HCT116 (cell line): ENCODE data around the gene IGFLR1. TPM values are rescaled to one million over a fixed set of nuclear protein-coding genes. Genes with fewer than 3 reads are reported as not detected.
"Not testable (repeated sequence)": the region's sequence is repeated elsewhere in the genome, so short reads cannot be mapped to it uniquely, and the experiment has no call there.

Source experiments
- ATAC-seq: fragments of 200-7000 bp; cut with Tn5 transposase; 2 replicates; pipeline ENCODE4 v1.9.1; 2020; ENCODE audit warnings: mild to moderate bottlenecking, moderate library complexity
- BruUV-seq: library from RNA; stranded (reverse); fragments of 400-500 nt; replicated peaks from 2 replicates; lab custom pipeline; 2021; lab: Mats Ljungman, UMichigan
- CTCF ChIA-PET: fragments of 300-600 bp; sonication (Branson Sonifier 250); formaldehyde crosslinking; loops from one replicate; lab custom pipeline; 2021; ENCODE audit warnings: antibody characterized with exemption; lab: Charles Lee
- POLR2A ChIA-PET: fragments of 300-600, 350-600 bp; sonication (Branson Sonifier 250); formaldehyde crosslinking; loops from one replicate; lab custom pipeline; 2021; ENCODE audit warnings: antibody characterized with exemption; lab: Charles Lee
- RAD21 ChIA-PET, 2 experiments: fragments of 300-600 bp; sonication (Branson Sonifier 250); formaldehyde crosslinking; loops; one replicate each; lab custom pipeline; 2023; ENCODE audit warnings: low total read pairs in 2 of 2; ENCODE audit not compliant: uncharacterized antibody in 2 of 2, unreplicated experiment in 2 of 2, low non-redundant PET in 1 of 2; lab: Charles Lee
- DNase-seq: peaks from one replicate; pipeline ENCODE4 v3.0.0-alpha.2; 2010; ENCODE audit warnings: low read depth, low spot score
- H2AFZ ChIP-seq: fragments of 200-600 bp; shearing (Covaris generic), sonication (generic); 2 replicates; pipeline ENCODE4 v1.6.1; 2017; ENCODE audit warnings: low read depth, mixed run types, mixed read lengths, antibody characterized with exemption, low read length; ENCODE audit not compliant: poor library complexity, severe bottlenecking
- H3K27ac ChIP-seq: 2 replicates; pipeline ENCODE4 v1.5.1; 2012; ENCODE audit warnings: low read depth, low read length
- H3K27me3 ChIP-seq: fragments of 200-600 bp; sonication (generic); 2 replicates; pipeline ENCODE4 v1.6.1; 2016; ENCODE audit warnings: mixed run types, low read length, mixed read lengths; ENCODE audit not compliant: insufficient read depth
- H3K36me3 ChIP-seq, 2 experiments: fragments of 200-500 bp in 1 of 2; fragments of 200-600 bp in 1 of 2; sonication (Bioruptor generic) in 1 of 2; sonication (generic) in 1 of 2; 2 replicates each; pipeline versions ENCODE4 v1.5.1 to v1.6.1; 2014 to 2016; ENCODE audit warnings: low read length in 2 of 2, inconsistent platforms in 1 of 2, mixed read lengths in 1 of 2, mixed run types in 1 of 2; ENCODE audit not compliant: insufficient read depth in 2 of 2, control insufficient read depth in 1 of 2
- H3K4me1 ChIP-seq, 2 experiments: fragments of 200-600 bp in 1 of 2; sonication (generic) in 1 of 2; 2 replicates each; pipeline versions ENCODE4 v1.5.1 to v1.6.1; 2012 to 2017; ENCODE audit warnings: low read length in 2 of 2, inconsistent platforms in 1 of 2, mild to moderate bottlenecking in 1 of 2, mixed read lengths in 1 of 2, mixed run types in 1 of 2, moderate library complexity in 1 of 2; ENCODE audit not compliant: insufficient read depth in 2 of 2, control insufficient read depth in 1 of 2
- H3K4me2 ChIP-seq: fragments of 200-600 bp; sonication (generic); 2 replicates; pipeline ENCODE4 v1.6.1; 2017; ENCODE audit warnings: mixed run types, low read length, mixed read lengths
- H3K4me3 ChIP-seq, 2 experiments: fragments of 200-600 bp in 1 of 2; sonication (generic) in 1 of 2; replicated peaks in 1 of 2; 2 replicates each; pipeline ENCODE4 v1.5.1; 2011 to 2016; ENCODE audit warnings: low read length in 2 of 2, control low read depth in 1 of 2, low read depth in 1 of 2, mild to moderate bottlenecking in 1 of 2, mixed read lengths in 1 of 2, mixed run types in 1 of 2
- H3K79me2 ChIP-seq: fragments of 200-600 bp; sonication (generic); 2 replicates; pipeline ENCODE4 v1.6.1; 2017; ENCODE audit warnings: mild to moderate bottlenecking, mixed run types, low read length, moderate library complexity, mixed read lengths; ENCODE audit not compliant: insufficient read depth
- H3K9ac ChIP-seq: fragments of 200-600 bp; sonication (generic); 2 replicates; pipeline ENCODE4 v1.6.1; 2016; ENCODE audit warnings: low read length, mixed read lengths
- H3K9me2 ChIP-seq: fragments of 200-600 bp; sonication (generic), shearing (Covaris generic); 2 replicates; pipeline ENCODE4 v1.6.1; 2017; ENCODE audit warnings: mixed run types, mild to moderate bottlenecking, moderate library complexity; ENCODE audit not compliant: insufficient read depth
- H3K9me3 ChIP-seq, 2 experiments: fragments of 200-500 bp in 1 of 2; fragments of 200-600 bp in 1 of 2; sonication (Bioruptor generic) in 1 of 2; sonication (generic) in 1 of 2; 2 replicates each; pipeline ENCODE4 v1.6.1; 2014 to 2017; ENCODE audit warnings: low read length in 2 of 2, mixed read lengths in 2 of 2, inconsistent platforms in 1 of 2, low read depth in 1 of 2, mild to moderate bottlenecking in 1 of 2, mixed run types in 1 of 2, moderate library complexity in 1 of 2; ENCODE audit not compliant: control insufficient read depth in 1 of 2, insufficient read depth in 1 of 2
- H4K20me1 ChIP-seq: fragments of 200-600 bp; sonication (generic), shearing (Covaris generic); 2 replicates; pipeline ENCODE4 v1.6.1; 2017; ENCODE audit warnings: mixed run types, mild to moderate bottlenecking, moderate library complexity; ENCODE audit not compliant: insufficient read depth
- ATF3 ChIP-seq: IDR thresholded peaks from 2 replicates; pipeline ENCODE4 v1.6.1; 2012
- CBX3 ChIP-seq: IDR thresholded peaks from 2 replicates; pipeline ENCODE4 v1.6.1; 2012; ENCODE audit warnings: low read depth
- CEBPB ChIP-seq: IDR thresholded peaks from 2 replicates; pipeline ENCODE4 v1.6.1; 2012; ENCODE audit warnings: low read depth
- CTCF ChIP-seq, 3 experiments: fragments of 200-600 bp in 1 of 3; sonication (generic) in 1 of 3; IDR thresholded peaks in 2 of 3; conservative IDR thresholded peaks in 1 of 3; 2 replicates each; pipeline ENCODE4 v1.5.1; 2012 to 2017; ENCODE audit warnings: low read depth in 2 of 3, low read length in 2 of 3, antibody characterized with exemption in 1 of 3, borderline replicate concordance in 1 of 3, control low read depth in 1 of 3, mild to moderate bottlenecking in 1 of 3, mixed read lengths in 1 of 3, mixed run types in 1 of 3, moderate library complexity in 1 of 3; ENCODE audit not compliant: insufficient read depth in 1 of 3
- EGR1 ChIP-seq: IDR thresholded peaks from 2 replicates; pipeline ENCODE4 v1.6.1; 2012; ENCODE audit warnings: low read depth
- ELF1 ChIP-seq: IDR thresholded peaks from 2 replicates; pipeline ENCODE4 v1.6.1; 2012; ENCODE audit warnings: low read depth, borderline replicate concordance
- EZH2phosphoT487 ChIP-seq: fragments of 200-600 bp; IDR thresholded peaks from 2 replicates; pipeline ENCODE4 v1.6.1; 2018; ENCODE audit warnings: antibody characterized with exemption, borderline replicate concordance
- FOSL1 ChIP-seq: IDR thresholded peaks from 2 replicates; pipeline ENCODE4 v1.6.1; 2012; ENCODE audit warnings: low read depth
- MAX ChIP-seq: IDR thresholded peaks from 2 replicates; pipeline ENCODE4 v1.6.1; 2012
- POLR2A ChIP-seq: IDR thresholded peaks from 2 replicates; pipeline ENCODE4 v1.7.0; 2011; ENCODE audit warnings: borderline replicate concordance; ENCODE audit not compliant: insufficient read depth, insufficient read length; ENCODE audit errors: extremely low read depth
- RAD21 ChIP-seq: IDR thresholded peaks from 2 replicates; pipeline ENCODE4 v1.6.1; 2012; ENCODE audit warnings: low read depth, mild to moderate bottlenecking
- SP1 ChIP-seq: IDR thresholded peaks from 2 replicates; pipeline ENCODE4 v1.6.1; 2012; ENCODE audit warnings: low read depth
- SRF ChIP-seq: IDR thresholded peaks from 2 replicates; pipeline ENCODE4 v1.6.1; 2012; ENCODE audit warnings: low read depth
- TCF7L2 ChIP-seq: IDR thresholded peaks from 2 replicates; pipeline ENCODE4 v1.7.0; 2011; ENCODE audit warnings: borderline replicate concordance, inconsistent platforms; ENCODE audit not compliant: insufficient read depth, insufficient read length; ENCODE audit errors: extremely low read depth
- ZNF274 ChIP-seq: fragments of 200-500 bp; sonication (Bioruptor generic); IDR thresholded peaks from 2 replicates; pipeline ENCODE4 v1.6.1; 2014; ENCODE audit warnings: mild to moderate bottlenecking, low read depth, low read length, inconsistent platforms
- intact Hi-C: fragments of 100-400 bp; cut with micrococcal nuclease; formaldehyde crosslinking; loops from 2 replicates; pipeline ENCODE4 v1.10.0; 2022
- total RNA-seq: library from RNA; stranded (reverse); gene quantifications from one replicate; pipeline ENCODE4 v1.2.1, GENCODE V29; 2021; ENCODE audit not compliant: unreplicated experiment

The IGFLR1 gene
- total RNA-seq, 1 experiment from 2014 or later = 8.3 TPM

- H2AFZ ChIP-seq = no peak overlapping the region
- H3K4me3 ChIP-seq = no peak overlapping the region
- peaks cover under 1% of the 10 kb centered on the region in 2 experiments; a peak in 2 of 4 replicates for H3K4me1 ChIP-seq
- H3K9me3 ChIP-seq = no peaks in the 10 kb centered on the region
- no peak for ATAC-seq
- H3K9ac ChIP-seq = no peak overlapping the region
- TF ChIP-seq EGR1 (no peak), CTCF (IDR thresholded peaks at IDR 0.05 in 2 of 3, conservative IDR thresholded peaks at IDR 0.05 in 1 of 3; ENCODE audit: borderline replicate concordance in 1 of 3, insufficient read depth in 1 of 3, low read depth in 2 of 3, low read length in 2 of 3) (no peak), SP1 (no peak), TCF7L2 (no peak), RAD21 (no peak), POLR2A (no peak), FOSL1 (no peak), EZH2phosphoT487 (no peak), MAX (no peak), SRF (no peak), CBX3 (no peak), CEBPB (no peak), ZNF274 (no peak), ELF1 (no peak), ATF3 (no peak)
- TF ChIP-seq, all 23 proteins: peak for 0
- H4K20me1 ChIP-seq = no peaks in the 10 kb centered on the region
- no peak overlapping the region for H3K4me2 ChIP-seq
- RAD21 ChIA-PET = no interaction called here
- H3K9me2 ChIP-seq = no peaks in the 10 kb centered on the region
- H3K36me3 ChIP-seq = peaks cover 68 to 74% of the 10 kb centered on the region in 2 experiments
- intact Hi-C loops = no loop called here
- no peak for DNase-seq
- H3K27me3 ChIP-seq = no peaks in the 10 kb centered on the region
- peaks cover 21% of the 10 kb centered on the region for H3K79me2 ChIP-seq
- H3K27ac ChIP-seq = no peak overlapping the region
- CTCF ChIA-PET = no interaction called here
- no TSS peak for BruUV-seq
- POLR2A ChIA-PET = no interaction called here
These were observed 17.7 kb downstream of the IGFLR1 start for GRCh38 chr19:35724560-35724959.

GRCh38 chr19:35724132-35724531 is 18.1 kb downstream of the IGFLR1 start:
- ATAC-seq, H3K27me3 ChIP-seq, H4K20me1 ChIP-seq, H3K9ac ChIP-seq, H3K4me2 ChIP-seq, H3K4me3 ChIP-seq, H3K9me2 ChIP-seq, H3K4me1 ChIP-seq, RAD21 ChIA-PET, H3K27ac ChIP-seq, CTCF ChIA-PET, BruUV-seq, H2AFZ ChIP-seq, intact Hi-C loops, DNase-seq, H3K9me3 ChIP-seq: not testable (repeated sequence)
- peaks cover 66 to 69% of the 10 kb centered on the region in 2 experiments for H3K36me3 ChIP-seq
- POLR2A ChIA-PET = interaction anchor here (1.0 to 1.3 kb wide), 2 partner anchors 16 to 21 kb away, joined by 3 to 5 read pairs; partner anchors contain the start of genes PSENEN and U2AF1L4
- H3K79me2 ChIP-seq = peaks cover 25% of the 10 kb centered on the region
